ACC112 (cell line): ENCODE data around the gene MYO15A.

ENCODE experiments used
- H2AFZ ChIP-seq: fragments of 200-600 bp; sonication (generic); one replicate; pipeline ENCODE4 v1.6.0; 2017; ENCODE audit warnings: antibody characterized with exemption, low read length; ENCODE audit not compliant: unreplicated experiment
- H3K27ac ChIP-seq: fragments of 200-600 bp; sonication (generic); 2 replicates; pipeline ENCODE4 v1.5.1; 2014; ENCODE audit warnings: low read depth, mild to moderate bottlenecking, antibody characterized with exemption, low read length, moderate library complexity
- H3K27me3 ChIP-seq: fragments of 200-600 bp; sonication (generic); 2 replicates; pipeline ENCODE4 v1.6.1; 2014; ENCODE audit warnings: mild to moderate bottlenecking, antibody characterized with exemption, low read length, moderate library complexity, mixed read lengths; ENCODE audit not compliant: insufficient read depth
- H3K36me3 ChIP-seq: fragments of 200-600 bp; sonication (generic); 2 replicates; pipeline ENCODE4 v1.6.1; 2016; ENCODE audit warnings: mild to moderate bottlenecking, antibody characterized with exemption, low read length, moderate library complexity, mixed read lengths; ENCODE audit not compliant: insufficient read depth
- H3K4me1 ChIP-seq: fragments of 200-600 bp; sonication (generic); one replicate; pipeline ENCODE4 v1.6.1; 2016; ENCODE audit warnings: low read length, mixed read lengths; ENCODE audit not compliant: insufficient read depth, unreplicated experiment, control insufficient read depth
- H3K4me3 ChIP-seq: fragments of 200-600 bp; sonication (generic); 2 replicates; pipeline ENCODE4 v1.5.1; 2014; ENCODE audit warnings: mild to moderate bottlenecking, low read depth, low read length
- H3K79me2 ChIP-seq: fragments of 200-600 bp; sonication (generic); one replicate; pipeline ENCODE4 v1.6.0; 2016; ENCODE audit warnings: low read length; ENCODE audit not compliant: control insufficient read depth, unreplicated experiment, insufficient read depth

MYO15A gene

GRCh38 chr17:18136357-18136756, 27.8 kb downstream of the MYO15A start:
- Histone ChIP-seq H2AFZ (no peak overlapping the region), H3K4me1 (no peaks in the 10 kb centered on the region), H3K36me3 (no peaks in the 10 kb centered on the region), H3K27me3 (no peaks in the 10 kb centered on the region), H3K4me3 (no peak overlapping the region), H3K79me2 (no peaks in the 10 kb centered on the region), H3K27ac (no peak overlapping the region)

GRCh38 chr17:18138065-18138749, 29.7 kb downstream of the MYO15A start:
- Histone ChIP-seq H3K36me3 (no peaks in the 10 kb centered on the region), H3K4me3 (no peak overlapping the region), H3K4me1 (no peaks in the 10 kb centered on the region), H3K27me3 (no peaks in the 10 kb centered on the region), H3K79me2 (no peaks in the 10 kb centered on the region), H2AFZ (no peak overlapping the region), H3K27ac (no peak overlapping the region)

GRCh38 chr17:18139092-18139491, 30.5 kb downstream of the MYO15A start:
- no peak overlapping the region for H3K27ac ChIP-seq
- H3K36me3 ChIP-seq = no peaks in the 10 kb centered on the region
- no peaks in the 10 kb centered on the region for H3K79me2 ChIP-seq
- H2AFZ ChIP-seq = no peak overlapping the region
- H3K27me3 ChIP-seq = no peaks in the 10 kb centered on the region
- no peaks in the 10 kb centered on the region for H3K4me1 ChIP-seq
- no peak overlapping the region for H3K4me3 ChIP-seq

GRCh38 chr17:18139498-18139897, 30.9 kb downstream of the MYO15A start:
- Histone ChIP-seq H2AFZ (no peak overlapping the region), H3K27me3 (no peaks in the 10 kb centered on the region), H3K36me3 (no peaks in the 10 kb centered on the region), H3K79me2 (no peaks in the 10 kb centered on the region), H3K4me3 (no peak overlapping the region), H3K27ac (no peak overlapping the region), H3K4me1 (peaks cover 1% of the 10 kb centered on the region)

DNA sequence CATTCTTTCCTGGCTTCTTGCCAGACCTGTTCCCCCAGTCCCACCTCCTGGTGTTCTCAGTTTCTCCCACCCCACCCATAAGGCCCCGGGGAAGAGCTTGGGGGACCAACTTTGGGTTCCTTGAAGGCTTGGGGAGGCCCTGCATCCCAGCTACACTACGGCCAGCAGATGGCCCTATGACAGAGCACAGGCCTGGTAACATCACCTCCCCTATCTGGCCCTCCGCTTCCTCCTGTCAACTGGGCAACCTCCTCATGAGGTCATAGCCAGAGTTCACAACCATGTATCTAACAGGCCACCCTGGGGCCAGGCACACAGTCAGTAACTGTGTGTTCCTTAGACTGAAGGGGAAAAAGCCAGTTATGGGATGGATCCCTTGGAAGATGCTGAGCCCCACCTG, 31.4 kb downstream of the MYO15A start:
- Histone ChIP-seq H3K79me2 (no peaks in the 10 kb centered on the region), H3K4me3 (no peak overlapping the region), H3K36me3 (no peaks in the 10 kb centered on the region), H3K27me3 (no peaks in the 10 kb centered on the region), H2AFZ (no peak overlapping the region), H3K4me1 (peaks cover 6% of the 10 kb centered on the region), H3K27ac (no peak overlapping the region)

DNA sequence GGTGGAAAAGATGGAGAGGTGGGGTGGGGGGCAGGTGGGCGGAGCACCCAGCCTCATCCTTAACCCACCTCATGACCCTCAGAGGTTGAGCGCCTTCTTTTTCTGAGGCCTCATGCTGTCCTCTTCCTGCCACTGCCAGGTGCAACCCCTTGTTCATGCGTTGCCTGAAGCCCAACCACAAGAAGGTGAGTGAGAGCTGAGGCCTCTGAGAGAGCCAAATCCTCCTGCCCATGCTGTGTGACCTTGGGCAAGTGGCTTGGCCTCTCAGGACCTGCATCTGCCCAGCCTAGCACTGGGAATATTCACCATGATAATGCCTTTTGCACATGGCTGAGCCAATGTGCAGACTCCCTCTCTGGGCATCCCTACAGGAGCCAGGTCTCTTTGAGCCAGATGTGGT, 32.1 kb downstream of the MYO15A start:
- H3K4me1 ChIP-seq = peaks cover 9% of the 10 kb centered on the region
- no peak overlapping the region for H3K27ac ChIP-seq
- no peaks in the 10 kb centered on the region for H3K79me2 ChIP-seq
- no peaks in the 10 kb centered on the region for H3K27me3 ChIP-seq
- H3K36me3 ChIP-seq = no peaks in the 10 kb centered on the region
- H3K4me3 ChIP-seq = no peak overlapping the region
- H2AFZ ChIP-seq = no peak overlapping the region

DNA sequence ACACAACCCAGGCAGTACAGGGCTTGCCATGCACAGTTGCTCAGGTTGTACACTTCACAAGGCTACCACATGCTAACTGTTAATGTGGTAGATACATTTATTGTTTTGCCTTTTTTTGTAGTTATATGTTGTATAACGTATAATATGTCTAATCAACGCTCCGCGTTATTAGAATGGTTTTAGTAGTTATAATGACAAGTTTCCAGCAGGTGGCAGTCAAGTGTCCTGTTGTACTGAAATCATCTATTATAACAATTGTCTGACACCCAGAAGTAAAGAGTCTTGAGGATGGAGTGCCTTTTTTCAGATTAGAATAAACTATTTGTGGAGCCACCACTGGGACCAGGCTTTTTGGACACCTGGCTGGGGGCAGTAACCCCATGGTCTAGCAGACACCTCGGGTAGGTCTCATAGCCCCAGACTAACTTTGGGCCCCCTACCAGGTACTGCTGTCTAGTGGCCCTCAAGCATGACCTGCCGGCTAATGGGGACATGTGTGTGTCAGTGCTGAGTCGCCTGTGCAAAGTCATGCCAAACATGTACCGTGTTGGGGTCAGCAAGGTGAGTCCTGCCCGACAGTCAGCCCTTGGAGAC, 32.8 kb downstream of the MYO15A start:
- H2AFZ ChIP-seq = no peak overlapping the region
- peaks cover 9% of the 10 kb centered on the region for H3K4me1 ChIP-seq
- no peaks in the 10 kb centered on the region for H3K27me3 ChIP-seq
- H3K27ac ChIP-seq = no peak overlapping the region
- no peaks in the 10 kb centered on the region for H3K36me3 ChIP-seq
- H3K79me2 ChIP-seq = no peaks in the 10 kb centered on the region
- H3K4me3 ChIP-seq = no peak overlapping the region

- no peaks in the 10 kb centered on the region for H3K79me2 ChIP-seq
- no peaks in the 10 kb centered on the region for H3K27me3 ChIP-seq
- no peak overlapping the region for H3K4me3 ChIP-seq
- H3K4me1 ChIP-seq = peaks cover 9% of the 10 kb centered on the region
- H3K27ac ChIP-seq = no peak overlapping the region
- no peaks in the 10 kb centered on the region for H3K36me3 ChIP-seq
- H2AFZ ChIP-seq = no peak overlapping the region
Observed at GRCh38 chr17:18142417-18142816, 33.9 kb downstream of the MYO15A start.

- no peaks in the 10 kb centered on the region for H3K36me3 ChIP-seq
- H3K27me3 ChIP-seq = no peaks in the 10 kb centered on the region
- H3K79me2 ChIP-seq = no peaks in the 10 kb centered on the region
- H3K4me3 ChIP-seq = no peak overlapping the region
- no peak overlapping the region for H2AFZ ChIP-seq
- peaks cover 9% of the 10 kb centered on the region for H3K4me1 ChIP-seq
- no peak overlapping the region for H3K27ac ChIP-seq
Observed at GRCh38 chr17:18143044-18143936, 34.7 kb downstream of the MYO15A start.

GRCh38 chr17:18144261-18144660, 35.7 kb downstream of the MYO15A start:
- Histone ChIP-seq H3K27ac (no peak overlapping the region), H3K4me3 (no peak overlapping the region), H3K4me1 (peaks cover 9% of the 10 kb centered on the region), H3K79me2 (no peaks in the 10 kb centered on the region), H3K27me3 (no peaks in the 10 kb centered on the region), H3K36me3 (no peaks in the 10 kb centered on the region), H2AFZ (no peak overlapping the region)
